ENCODE measurements around the gene SLC66A3.

SLC66A3 gene

GRCh38 chr2:11131166-11131920 is 23.9 kb upstream of the SLC66A3 start:
- TF ChIP-seq NFIC (IDR thresholded peaks at IDR 0.05) = no peak
- no peak for TF ChIP-seq ZBTB7A (IDR thresholded peaks at IDR 0.05; ENCODE audit: low read depth)
- no peak for TF ChIP-seq EP300 (IDR thresholded peaks at IDR 0.05; ENCODE audit: borderline replicate concordance)
- TF ChIP-seq TCF12 (IDR thresholded peaks at IDR 0.05; ENCODE audit: low read depth) = no peak
- TF ChIP-seq TAF1 (IDR thresholded peaks at IDR 0.05; ENCODE audit: low read depth) = no peak
- no peak for TF ChIP-seq REST (IDR thresholded peaks at IDR 0.05; ENCODE audit: low read depth)
- TF ChIP-seq FOXM1 (IDR thresholded peaks at IDR 0.05; ENCODE audit: borderline replicate concordance, low read depth) = no peak
- TF ChIP-seq YY1 (IDR thresholded peaks at IDR 0.05; ENCODE audit: low read depth) = no peak
- no peak for TF ChIP-seq TEAD4 (IDR thresholded peaks at IDR 0.05)
- no peak for TF ChIP-seq RAD21 (IDR thresholded peaks at IDR 0.05; ENCODE audit: low read depth)
- TF ChIP-seq USF1 (IDR thresholded peaks at IDR 0.05) = no peak

- TF ChIP-seq CEBPB (IDR thresholded peaks at IDR 0.05) (no peak), NFIC (IDR thresholded peaks at IDR 0.05) (no peak), USF1 (IDR thresholded peaks at IDR 0.05) (no peak), CREB1 (IDR thresholded peaks at IDR 0.05; ENCODE audit: low read depth) (no peak), REST (IDR thresholded peaks at IDR 0.05; ENCODE audit: low read depth) (no peak), FOXM1 (IDR thresholded peaks at IDR 0.05; ENCODE audit: borderline replicate concordance, low read depth) (no peak), EP300 (IDR thresholded peaks at IDR 0.05; ENCODE audit: borderline replicate concordance) (0 out of 2 replicates have a peak, but pooled peaks have one; percentile 4), YY1 (IDR thresholded peaks at IDR 0.05; ENCODE audit: low read depth) (no peak)
Measured at GRCh38 chr2:11132036-11132671, 23.1 kb upstream of the SLC66A3 start.

GRCh38 chr2:11133238-11133935 is 21.9 kb upstream of the SLC66A3 start:
- TF ChIP-seq REST (IDR thresholded peaks at IDR 0.05; ENCODE audit: low read depth) (no peak), EP300 (IDR thresholded peaks at IDR 0.05; ENCODE audit: borderline replicate concordance) (no peak), USF1 (IDR thresholded peaks at IDR 0.05) (no peak), MAX (IDR thresholded peaks at IDR 0.05) (no peak), RAD21 (IDR thresholded peaks at IDR 0.05; ENCODE audit: low read depth) (no peak), CREB1 (IDR thresholded peaks at IDR 0.05; ENCODE audit: low read depth) (no peak), TEAD4 (IDR thresholded peaks at IDR 0.05) (no peak), ZBTB7A (IDR thresholded peaks at IDR 0.05; ENCODE audit: low read depth) (no peak), TCF12 (IDR thresholded peaks at IDR 0.05; ENCODE audit: low read depth) (no peak), FOXM1 (IDR thresholded peaks at IDR 0.05; ENCODE audit: borderline replicate concordance, low read depth) (no peak), CEBPB (IDR thresholded peaks at IDR 0.05) (no peak), NFIC (IDR thresholded peaks at IDR 0.05) (no peak), TAF1 (IDR thresholded peaks at IDR 0.05; ENCODE audit: low read depth) (no peak), YY1 (IDR thresholded peaks at IDR 0.05; ENCODE audit: low read depth) (no peak), EGR1 (IDR thresholded peaks at IDR 0.05) (no peak)

All from Ishikawa (cell line).